ENCODE results near the gene ASZ1. TPM values are rescaled to one million over a fixed set of nuclear protein-coding genes. Genes with fewer than 3 reads are reported as not detected.
"Not testable (repeated sequence)": the region's sequence is repeated elsewhere in the genome, so short reads cannot be mapped to it uniquely, and the experiment has no call there.

The ASZ1 gene, protein sequence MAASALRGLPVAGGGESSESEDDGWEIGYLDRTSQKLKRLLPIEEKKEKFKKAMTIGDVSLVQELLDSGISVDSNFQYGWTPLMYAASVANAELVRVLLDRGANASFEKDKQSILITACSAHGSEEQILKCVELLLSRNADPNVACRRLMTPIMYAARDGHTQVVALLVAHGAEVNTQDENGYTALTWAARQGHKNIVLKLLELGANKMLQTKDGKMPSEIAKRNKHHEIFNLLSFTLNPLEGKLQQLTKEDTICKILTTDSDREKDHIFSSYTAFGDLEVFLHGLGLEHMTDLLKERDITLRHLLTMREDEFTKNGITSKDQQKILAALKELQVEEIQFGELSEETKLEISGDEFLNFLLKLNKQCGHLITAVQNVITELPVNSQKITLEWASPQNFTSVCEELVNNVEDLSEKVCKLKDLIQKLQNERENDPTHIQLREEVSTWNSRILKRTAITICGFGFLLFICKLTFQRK
- not detected for total RNA-seq
- long read RNA-seq: 0 reads

DNA sequence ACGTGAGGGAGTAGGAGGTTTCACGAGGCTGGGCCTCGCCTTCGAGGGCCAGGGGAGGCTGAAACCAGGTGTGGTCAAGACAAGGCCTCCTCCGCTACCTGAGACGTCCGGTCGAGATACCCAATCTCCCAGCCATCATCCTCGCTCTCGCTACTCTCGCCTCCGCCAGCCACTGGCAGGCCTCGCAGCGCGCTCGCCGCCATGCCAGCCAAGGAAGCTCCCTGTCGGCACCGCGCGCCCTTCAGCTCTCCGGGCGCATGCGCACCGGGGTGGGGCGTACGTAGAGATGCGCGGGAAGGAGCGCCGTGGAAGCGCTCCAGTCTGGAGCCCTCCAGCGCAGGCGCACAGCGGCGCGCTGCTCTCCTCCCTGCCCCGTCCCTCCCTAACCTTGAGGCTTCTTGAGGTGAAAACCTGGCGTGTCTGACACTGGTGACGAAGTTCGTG lies at the start of gene ASZ1:
ASZ1 (minus strand) TSS at position 236 of the 444 bp plus-strand sequence; CDS start at position 203, 33 bp downstream.
- DNase-seq: no peak
- no peak for ATAC-seq
- intact Hi-C loops (cut with DNase I): no loop called here

DNA sequence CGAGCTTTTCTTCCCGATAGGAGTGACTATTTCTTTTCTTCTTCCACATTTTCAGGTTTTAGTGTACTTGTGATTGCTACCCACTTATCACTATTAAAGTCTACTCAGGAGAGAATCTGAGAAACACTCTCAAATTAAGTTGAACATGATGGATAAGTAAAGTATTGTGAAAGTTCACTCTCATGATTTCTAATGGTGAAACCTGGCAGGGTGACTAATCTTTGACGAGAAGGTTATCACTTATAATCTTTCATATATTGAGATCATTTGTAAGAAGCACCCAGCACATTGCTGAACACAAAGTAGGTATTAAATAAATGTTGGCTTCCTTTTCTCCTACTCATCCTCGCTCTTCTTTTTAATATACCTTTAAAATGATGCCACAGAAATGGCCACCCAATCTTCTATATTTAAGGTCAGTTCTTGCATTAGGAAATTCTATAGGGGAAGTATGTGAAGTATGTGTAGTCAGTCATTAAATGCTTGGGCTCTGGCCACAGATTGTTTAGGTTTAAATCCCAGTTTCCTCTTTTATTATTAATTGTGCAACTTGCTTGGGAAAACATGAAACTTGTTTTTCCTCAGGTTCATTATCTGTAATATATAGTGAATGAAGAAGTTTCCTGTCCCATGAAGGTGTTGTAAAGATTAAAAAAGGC lies 49.4 kb upstream of the ASZ1 start:
- DNase-seq (no peak), ATAC-seq (no peak)
- intact Hi-C loops (cut with DNase I): no loop called here

DNA sequence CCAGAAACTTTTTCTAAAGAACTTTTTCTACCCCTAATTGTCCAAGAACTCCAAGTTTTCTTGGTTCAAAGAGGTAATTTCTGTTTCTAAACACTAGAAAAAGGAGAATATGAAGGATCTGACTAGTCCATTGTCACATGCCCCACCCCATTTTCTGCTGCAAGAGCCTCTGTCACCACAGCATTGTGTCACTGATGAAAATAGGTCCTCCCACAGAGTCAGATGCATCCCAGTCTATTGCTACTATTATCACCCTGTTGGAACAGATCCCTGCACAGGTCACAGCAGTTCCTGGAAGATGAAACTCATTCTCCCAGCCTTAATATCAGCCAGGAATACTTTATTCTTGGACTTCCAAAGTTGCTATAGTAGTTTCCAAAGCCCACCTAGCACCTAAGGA lies 45.0 kb upstream of the ASZ1 start:
- DNase-seq (peak; percentile 17), ATAC-seq (peak; percentile 86 to 90)
- intact Hi-C loops (cut with DNase I): no loop called here

DNA sequence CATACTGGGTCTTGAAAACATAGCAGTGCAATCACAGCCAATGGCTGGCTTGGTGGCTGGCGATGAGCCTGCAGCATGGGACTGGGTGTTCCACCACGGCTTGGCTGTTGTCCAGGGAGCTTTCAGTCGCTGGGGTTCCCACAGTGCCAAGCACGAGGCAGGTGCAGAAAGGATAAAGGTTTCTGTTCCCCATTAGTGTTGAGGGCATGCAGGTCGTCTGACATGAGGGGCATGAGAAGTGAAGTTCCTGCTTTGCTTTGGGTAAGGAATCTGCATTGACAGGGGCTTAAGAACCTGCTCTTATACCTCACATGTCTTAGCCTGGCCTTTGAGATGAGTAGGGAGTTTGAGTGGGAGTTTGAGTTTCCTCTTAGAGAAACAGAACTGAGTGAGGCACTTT lies 43.5 kb upstream of the ASZ1 start:
- peak; percentile 43 for DNase-seq
- peak in 1 of 2 donors; percentile 39 for ATAC-seq

DNA sequence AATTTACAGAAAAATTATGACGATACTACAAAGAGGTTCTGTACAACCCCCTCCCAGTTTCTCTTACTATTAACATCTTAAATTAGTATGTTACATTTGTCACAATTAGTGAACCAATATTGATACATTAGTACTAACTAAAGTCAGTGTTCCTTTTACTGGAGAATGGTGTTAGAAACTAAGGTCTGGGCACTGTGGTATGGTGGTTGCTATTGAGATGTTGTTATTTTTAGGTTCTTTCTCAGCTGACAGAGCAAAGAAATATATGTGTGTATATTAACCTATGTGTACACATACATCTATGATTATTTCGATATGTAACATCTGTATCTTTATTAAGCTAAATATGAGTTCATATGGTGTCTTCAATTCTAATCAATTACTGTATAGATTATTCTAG lies 40.9 kb upstream of the ASZ1 start:
- ATAC-seq (no peak), DNase-seq (no peak)
- intact Hi-C loops (cut with DNase I): no loop called here

More for the DNA sequence above, 43.5 kb upstream of the ASZ1 start:
- intact Hi-C loops (cut with DNase I): no loop called here

DNA sequence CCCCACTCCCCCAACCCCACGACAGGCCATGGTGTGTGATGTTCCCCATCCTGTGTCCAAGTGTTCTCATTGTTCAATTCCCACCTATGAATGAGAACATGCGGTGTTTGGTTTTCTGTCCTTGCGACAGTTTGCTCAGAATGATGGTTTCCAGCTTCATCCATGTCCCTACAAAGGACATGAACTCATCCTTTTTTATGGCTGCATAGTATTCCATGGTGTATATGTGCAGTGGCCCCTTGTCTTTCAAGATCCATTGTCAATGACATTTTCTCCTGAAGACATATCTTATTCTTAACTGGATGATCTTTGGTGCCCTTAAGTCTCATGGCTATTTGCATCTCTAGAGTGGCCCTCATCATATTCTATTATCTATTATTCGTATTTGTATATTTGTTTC lies 33.5 kb upstream of the ASZ1 start:
- not testable (repeated sequence) for ATAC-seq, DNase-seq
- intact Hi-C loops (cut with DNase I): loop anchor here in 1 of 2 donors (5.0 kb wide), 1 partner anchor 256 kb away; no protein-coding TSS in a partner anchor

DNA sequence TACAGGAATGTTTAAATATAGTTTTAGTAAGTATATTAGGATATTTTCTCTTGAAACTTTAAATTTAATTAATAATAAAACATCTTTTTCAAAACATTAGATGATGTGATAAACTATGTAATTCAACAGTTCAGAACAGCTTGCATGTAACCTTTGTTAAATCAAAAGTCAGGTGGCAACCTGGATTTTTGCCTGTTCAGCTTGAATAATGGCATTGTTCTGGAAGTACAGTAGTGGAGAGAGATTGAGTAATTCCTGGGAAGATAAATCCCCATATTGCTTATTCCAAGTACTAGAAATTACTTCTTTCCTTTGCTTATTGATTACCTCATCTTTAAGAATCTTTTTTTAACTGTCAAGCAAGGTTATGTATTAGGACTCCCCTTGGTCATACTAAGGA lies 32.4 kb upstream of the ASZ1 start:
- intact Hi-C loops (cut with DNase I): loop anchor here in 1 of 2 donors (5.0 to 10.0 kb wide), 2 partner anchors 215 to 258 kb away; no protein-coding TSS in a partner anchor
- ATAC-seq (no peak), DNase-seq (no peak)

DNA sequence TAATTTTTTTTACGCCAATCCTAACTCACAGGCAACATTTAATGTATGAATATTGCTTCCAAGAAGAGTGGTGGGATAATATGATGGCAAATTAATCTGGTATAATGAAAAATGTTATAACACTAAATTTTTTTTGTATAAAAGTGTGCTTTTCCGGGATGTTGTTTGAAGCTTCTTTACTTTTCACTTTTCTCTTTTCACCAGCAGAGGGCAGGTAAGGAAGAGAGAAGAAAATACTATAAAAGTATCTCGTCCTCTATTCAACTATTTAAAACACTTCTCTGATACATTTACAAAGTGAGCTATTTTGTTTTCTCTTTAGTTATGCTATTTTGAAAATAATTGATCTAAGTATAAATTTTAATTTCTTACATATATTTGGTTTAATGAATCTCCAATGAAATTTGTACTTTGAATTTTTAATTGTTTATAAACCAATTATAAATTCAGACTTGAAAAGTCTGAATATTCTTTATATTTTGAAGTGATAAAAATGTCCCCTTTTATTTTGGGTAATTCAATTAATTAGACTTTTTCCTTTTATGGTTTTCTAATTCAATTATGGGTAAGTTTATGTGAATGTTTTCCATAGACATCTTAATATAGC lies 31.8 kb upstream of the ASZ1 start:
- no peak for DNase-seq
- ATAC-seq: no peak
- intact Hi-C loops (cut with DNase I): loop anchor here in 1 of 2 donors (10.0 kb wide), 1 partner anchor 216 kb away; no protein-coding TSS in a partner anchor

DNA sequence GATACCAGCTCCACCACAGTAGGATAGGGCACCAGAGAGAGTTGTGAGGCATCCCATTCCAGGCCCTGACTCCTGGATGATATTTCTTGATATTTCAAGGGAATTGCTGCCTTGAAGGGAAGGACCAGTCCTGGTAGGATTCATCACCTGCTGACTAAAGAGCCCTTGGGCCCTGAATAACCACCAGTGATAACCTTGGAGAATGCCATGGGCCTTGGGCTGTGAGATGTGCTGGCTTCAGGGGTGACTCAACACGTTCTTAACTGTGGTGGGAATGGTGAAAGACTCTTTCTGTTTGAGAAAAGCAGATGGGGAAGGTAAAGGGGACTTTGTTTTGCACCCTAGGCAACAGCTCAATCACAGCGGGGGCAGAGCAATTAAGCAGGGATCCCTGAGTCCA lies 21.4 kb upstream of the ASZ1 start:
- ATAC-seq (no peak), DNase-seq (no peak)
- intact Hi-C loops (cut with DNase I): no loop called here

DNA sequence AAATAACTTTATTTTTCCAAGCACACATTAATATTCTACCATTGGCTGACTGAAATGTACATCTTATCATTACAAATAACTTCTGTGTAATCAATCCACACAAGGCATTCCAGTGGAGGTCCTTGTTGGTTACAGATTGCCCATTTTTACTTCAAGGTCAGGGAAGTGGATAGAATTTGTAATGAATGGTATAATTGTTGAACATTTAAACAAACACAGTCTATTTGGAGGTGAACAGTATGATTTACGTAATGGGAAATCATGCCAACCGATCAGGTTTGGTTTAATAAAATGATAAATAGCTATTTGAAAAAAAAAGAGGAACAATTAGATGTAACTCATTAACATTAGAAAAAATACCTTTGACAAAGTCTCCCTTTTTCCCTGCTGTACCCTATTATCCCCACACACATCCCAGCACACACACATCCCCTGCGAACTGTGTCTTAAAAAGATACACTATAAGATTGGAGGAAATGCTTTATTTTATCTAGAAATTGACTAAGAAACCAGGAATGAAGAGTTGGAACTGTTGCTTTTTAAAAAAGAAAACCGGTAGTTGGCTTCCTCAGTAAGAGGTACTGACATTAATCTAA lies 19.0 kb upstream of the ASZ1 start:
- intact Hi-C loops (cut with DNase I): no loop called here
- ATAC-seq (no peak), DNase-seq (no peak)

DNA sequence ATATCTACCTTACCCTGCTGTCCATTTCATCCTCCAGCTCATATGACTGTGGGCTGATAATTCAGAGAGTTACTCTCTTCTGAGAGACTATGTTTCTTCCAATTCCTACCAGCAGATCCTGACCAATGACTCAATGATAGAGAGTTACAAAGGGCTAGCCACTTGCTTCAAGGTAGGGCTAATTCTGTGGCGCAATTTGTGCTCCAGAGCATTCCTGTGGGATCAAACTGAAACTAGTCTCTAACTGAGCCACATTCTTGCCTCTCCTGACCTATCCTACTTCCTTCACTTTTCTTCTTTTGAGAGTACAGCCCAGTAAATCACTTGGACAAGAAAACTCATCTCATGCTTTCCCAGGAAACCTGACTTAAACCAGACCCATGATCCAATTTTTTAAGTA lies 17.9 kb upstream of the ASZ1 start:
- ATAC-seq: no peak
- no peak for DNase-seq
- intact Hi-C loops (cut with DNase I): no loop called here

DNA sequence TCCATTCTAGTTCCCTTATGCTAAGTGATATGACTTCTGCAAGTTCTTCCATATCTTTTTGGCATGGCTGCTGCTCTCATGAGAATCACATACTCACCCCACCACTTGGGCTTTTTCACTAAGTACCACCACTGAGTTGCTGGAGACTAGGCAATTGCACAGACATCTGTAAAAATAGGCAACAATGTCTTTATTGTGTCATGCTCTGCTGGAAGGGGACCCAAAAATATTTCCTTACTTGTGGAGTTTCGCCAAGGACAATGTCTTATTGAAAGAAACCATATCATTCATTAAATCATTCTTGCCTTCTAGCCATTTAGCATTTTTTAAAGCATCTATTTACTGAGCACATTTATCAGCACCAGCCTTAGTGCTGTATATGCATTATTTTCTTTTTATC lies 17.4 kb upstream of the ASZ1 start:
- ATAC-seq: no peak

DNA sequence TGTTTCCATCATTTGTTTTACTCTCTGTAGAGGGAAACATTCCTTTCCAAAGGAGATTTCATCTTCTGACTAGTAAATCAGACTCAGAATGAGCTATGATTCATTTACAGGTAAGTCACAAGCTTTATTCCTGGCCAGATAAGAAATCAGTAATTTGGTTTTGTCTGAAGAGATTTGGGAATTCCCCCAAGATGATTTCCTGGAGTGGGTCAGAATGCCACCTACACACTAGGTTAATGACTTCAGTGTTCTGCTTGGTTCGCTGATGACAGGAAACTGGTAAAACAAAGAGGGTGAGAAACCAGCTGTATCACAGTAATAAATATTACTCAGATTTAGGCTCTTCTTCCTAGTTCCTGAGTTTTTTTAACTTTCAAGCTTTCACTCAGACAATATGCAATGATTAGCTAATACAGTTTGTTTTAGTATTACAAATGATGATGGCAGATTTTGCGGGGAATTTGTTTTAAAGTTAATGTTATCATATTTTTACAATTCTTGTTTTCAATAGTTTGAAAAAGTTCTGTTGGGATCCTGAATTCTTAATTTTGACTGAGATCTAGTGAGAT lies 8.3 kb upstream of the ASZ1 start:
- no peak for DNase-seq
- intact Hi-C loops (cut with DNase I): no loop called here
- no peak for ATAC-seq

More for the DNA sequence above, 17.4 kb upstream of the ASZ1 start:
- DNase-seq: no peak
- intact Hi-C loops (cut with DNase I): no loop called here

DNA sequence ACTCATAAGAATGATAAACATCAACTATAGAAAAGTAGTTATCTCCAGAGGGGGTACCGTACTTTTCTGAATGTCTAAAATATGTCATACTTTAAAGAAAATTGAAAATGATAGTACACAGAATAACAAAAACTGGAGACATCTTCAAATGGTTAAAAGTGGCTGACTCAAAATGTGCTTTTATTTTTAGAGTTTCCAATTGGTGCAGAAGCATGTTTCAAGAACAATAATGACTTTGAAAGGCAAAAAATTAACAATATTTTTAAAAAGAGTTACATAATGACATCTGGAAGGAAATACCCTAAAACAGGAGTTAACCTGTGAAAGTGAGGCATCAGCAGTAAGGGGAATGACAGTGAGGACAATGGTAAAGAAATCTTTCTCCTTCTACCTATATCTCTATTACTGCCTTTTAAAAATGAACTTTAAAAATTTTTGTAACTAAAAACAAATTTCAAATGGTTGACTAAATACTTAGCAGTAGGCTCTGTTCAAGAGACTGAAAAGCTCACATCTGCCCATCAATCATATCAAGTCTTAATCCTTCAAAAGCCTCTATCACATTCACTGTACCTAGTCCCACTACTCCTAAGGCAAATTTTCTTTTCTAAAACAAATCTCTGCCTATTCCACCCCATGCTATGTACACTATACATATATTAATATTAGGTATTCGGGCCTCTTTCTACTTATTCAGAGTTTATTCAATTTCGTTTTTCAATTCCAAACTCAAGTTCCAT lies 3.0 kb downstream of the ASZ1 start:
- intact Hi-C loops (cut with DNase I): no loop called here
- no peak for DNase-seq
- no peak for ATAC-seq

DNA sequence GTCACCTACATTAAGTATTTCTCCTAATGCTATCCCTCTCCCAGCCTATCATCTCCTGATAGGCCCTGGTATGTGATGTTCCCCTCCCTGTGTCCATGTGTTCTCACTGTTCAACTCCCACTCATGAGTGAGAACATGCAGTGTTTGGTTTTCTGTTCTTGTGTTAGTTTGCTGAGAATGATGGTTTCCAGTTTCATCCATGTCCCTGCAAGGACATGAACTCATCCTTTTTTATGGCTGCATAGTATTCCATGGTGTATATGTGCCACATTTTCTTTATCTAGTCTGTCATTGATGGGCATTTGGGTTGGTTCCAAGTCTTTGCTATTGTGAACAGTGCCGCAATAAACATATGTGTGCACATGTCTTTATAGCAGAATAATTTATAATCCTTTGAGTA lies 12.7 kb downstream of the ASZ1 start:
- DNase-seq; ATAC-seq; intact Hi-C loops (cut with DNase I): not testable (repeated sequence)

DNA sequence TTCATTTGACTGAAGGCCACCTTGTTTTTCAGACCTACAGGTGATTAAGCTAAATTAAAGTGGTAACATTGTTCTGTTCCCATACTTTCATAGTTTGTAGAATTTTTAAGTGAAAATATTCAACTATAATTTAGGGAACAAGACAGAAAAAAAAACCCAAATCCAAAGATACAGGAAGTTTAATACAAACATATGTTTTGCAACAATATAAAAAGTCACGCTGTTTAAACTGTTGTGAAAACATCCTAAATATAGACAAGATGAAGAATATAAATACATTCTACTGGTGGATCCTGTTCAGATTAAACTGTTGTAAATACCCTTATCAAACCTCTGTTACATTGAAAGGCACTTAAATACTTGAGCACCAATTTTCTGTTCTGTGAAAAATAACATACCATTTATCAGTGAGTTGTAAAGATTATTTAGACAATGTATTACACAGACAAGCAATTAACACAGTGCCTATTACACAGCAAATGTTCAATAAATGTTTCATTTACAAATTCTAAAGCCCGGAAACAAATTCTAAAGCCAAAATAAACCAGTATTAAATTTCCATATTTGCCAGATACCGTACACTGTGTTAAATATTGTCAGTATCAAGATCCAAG lies 14.2 kb downstream of the ASZ1 start:
- DNase-seq: no peak
- intact Hi-C loops (cut with DNase I): no loop called here
- no peak for ATAC-seq

DNA sequence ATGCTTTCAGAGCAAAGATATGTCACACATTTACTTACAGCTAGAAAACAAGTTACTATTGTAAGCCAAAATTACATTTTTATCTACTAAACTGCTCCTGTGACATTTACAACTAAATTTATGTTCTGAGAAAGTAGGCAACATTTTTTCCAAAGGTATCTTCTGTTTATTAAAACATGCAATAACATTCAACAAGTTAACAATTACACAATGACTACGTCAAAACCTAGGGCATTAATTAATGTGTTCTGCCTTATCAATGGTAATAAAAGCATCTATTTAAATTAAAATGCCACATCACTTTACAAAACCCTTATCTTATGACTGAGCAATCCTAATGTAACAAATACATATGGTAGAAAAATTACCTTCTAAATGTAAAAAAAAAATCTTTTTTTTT lies 14.9 kb downstream of the ASZ1 start:
- intact Hi-C loops (cut with DNase I): no loop called here
- DNase-seq: no peak
- ATAC-seq: no peak

DNA sequence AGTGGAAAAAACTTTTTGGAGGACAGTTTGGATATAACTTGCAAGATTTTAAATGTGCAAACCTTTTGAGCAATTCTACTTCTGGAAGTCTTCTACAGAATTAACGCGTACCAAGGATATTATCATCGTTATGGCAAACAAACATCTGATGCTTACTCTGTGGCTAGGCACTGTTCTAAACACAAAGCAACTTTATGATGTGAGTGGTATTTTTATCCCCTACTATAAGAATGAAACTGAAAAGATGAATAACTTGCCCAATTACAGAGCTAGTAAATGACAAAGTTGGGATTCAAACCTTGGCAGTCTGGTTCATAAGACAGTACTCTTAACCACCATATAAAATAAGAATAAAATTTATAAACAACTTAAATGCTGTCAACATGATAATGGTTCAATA lies 15.8 kb downstream of the ASZ1 start:
- DNase-seq: no peak
- intact Hi-C loops (cut with DNase I): no loop called here
- ATAC-seq: no peak

All from left cardiac atrium (tissue), 4 donors.